NT2/D1 (cell line): ENCODE results near the gene TMSB4Y.

Experiments used
- DNase-seq: peaks from one replicate; pipeline ENCODE4 v3.0.0-alpha.2; 2011; ENCODE audit warnings: low read depth, low spot score
- H3K27me3 ChIP-seq: 2 replicates; pipeline ENCODE4 v1.6.0; 2011; ENCODE audit warnings: mild to moderate bottlenecking; ENCODE audit not compliant: insufficient read length, insufficient read depth
- H3K36me3 ChIP-seq: 2 replicates; pipeline ENCODE4 v1.6.1; 2011; ENCODE audit warnings: mild to moderate bottlenecking, low read length, mixed read lengths; ENCODE audit not compliant: insufficient read depth, insufficient read length
- H3K4me1 ChIP-seq: 2 replicates; pipeline ENCODE4 v1.5.1; 2011; ENCODE audit not compliant: insufficient read depth, insufficient read length
- H3K4me3 ChIP-seq: 2 replicates; pipeline ENCODE4 v1.5.1; 2011; ENCODE audit warnings: low read depth; ENCODE audit not compliant: insufficient read length
- H3K9ac ChIP-seq: 2 replicates; pipeline ENCODE4 v1.6.0; 2011; ENCODE audit warnings: low read depth; ENCODE audit not compliant: insufficient read length
- H3K9me3 ChIP-seq: 2 replicates; pipeline ENCODE4 v1.5.1; 2011; ENCODE audit warnings: mild to moderate bottlenecking, low read length; ENCODE audit not compliant: insufficient read depth
- SUZ12 ChIP-seq: IDR thresholded peaks from 2 replicates; pipeline ENCODE4 v1.6.1; 2011; ENCODE audit not compliant: insufficient read length, insufficient read depth; ENCODE audit errors: extremely low read depth
- YY1 ChIP-seq: IDR thresholded peaks from 2 replicates; pipeline ENCODE4 v1.6.1; 2011; ENCODE audit not compliant: insufficient read length, insufficient read depth
- ZNF274 ChIP-seq: IDR thresholded peaks from 2 replicates; pipeline ENCODE4 v1.6.1; 2011; ENCODE audit warnings: mild to moderate bottlenecking, low read depth, low read length

The TMSB4Y gene

DNA sequence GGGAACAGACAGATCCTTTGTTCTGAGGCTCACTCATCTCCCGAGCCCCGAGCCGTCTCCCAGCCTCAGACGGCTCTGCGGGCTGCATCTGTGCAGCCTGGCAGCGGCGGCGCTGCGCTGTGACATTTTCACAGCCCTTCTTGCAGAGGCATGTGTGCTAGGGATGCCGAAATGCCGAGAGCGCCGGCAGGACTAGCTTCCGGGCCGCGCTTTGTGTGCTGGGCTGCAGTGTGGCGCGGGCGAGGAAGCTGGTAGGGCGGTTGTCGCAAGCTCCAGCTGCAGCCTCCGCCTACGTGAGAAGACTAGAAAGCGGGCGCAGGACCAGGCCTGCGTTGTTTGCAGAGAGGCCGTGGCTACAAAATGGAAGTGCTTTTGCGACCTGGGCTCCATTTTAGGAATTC is at the start of gene TMSB4Y:
Gene TMSB4Y (plus strand): TSS at position 332 of the 401 bp plus-strand sequence.
- Histone ChIP-seq H3K9me3 (no peaks in the 10 kb centered on the region), H3K27me3 (no peaks in the 10 kb centered on the region), H3K9ac (peak within 1 kb of the TSS; percentile 61), H3K36me3 (no peaks in the 10 kb centered on the region), H3K4me3 (peak within 1 kb of the TSS; percentile 32), H3K4me1 (no peaks in the 10 kb centered on the region)
- peak; percentile 28 for DNase-seq
- TF ChIP-seq SUZ12 (no peak), YY1 (no peak), ZNF274 (no peak)

DNA sequence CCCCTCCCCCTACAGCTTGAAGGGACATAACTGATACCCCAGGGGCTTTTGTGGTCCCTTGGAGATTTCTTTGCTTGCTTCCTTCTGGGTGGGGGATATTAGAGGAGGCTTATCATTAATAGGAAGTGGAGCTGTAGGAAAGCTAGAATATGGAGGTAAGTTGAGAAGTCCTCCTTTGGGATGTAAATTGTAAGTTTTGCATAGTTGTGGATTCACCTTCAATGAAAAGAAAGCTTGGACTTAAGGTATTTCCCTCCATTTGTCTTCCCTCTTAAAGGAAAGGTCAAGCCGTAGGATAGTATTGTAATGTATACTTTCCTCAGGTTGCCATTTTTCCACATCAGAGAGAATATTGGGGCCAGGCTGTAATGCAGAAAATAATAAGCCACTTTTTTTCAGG is 39.5 kb upstream of the TMSB4Y start:
- Histone ChIP-seq H3K4me1 (no peaks in the 10 kb centered on the region), H3K9ac (no peak overlapping the region), H3K4me3 (no peak overlapping the region), H3K36me3 (no peaks in the 10 kb centered on the region), H3K27me3 (no peaks in the 10 kb centered on the region), H3K9me3 (peaks cover 8% of the 10 kb centered on the region; the same call in 1 of the 2 replicates)
- DNase-seq: no peak
- no peak for TF ChIP-seq SUZ12
- no peak for TF ChIP-seq YY1
- TF ChIP-seq ZNF274: no peak

DNA sequence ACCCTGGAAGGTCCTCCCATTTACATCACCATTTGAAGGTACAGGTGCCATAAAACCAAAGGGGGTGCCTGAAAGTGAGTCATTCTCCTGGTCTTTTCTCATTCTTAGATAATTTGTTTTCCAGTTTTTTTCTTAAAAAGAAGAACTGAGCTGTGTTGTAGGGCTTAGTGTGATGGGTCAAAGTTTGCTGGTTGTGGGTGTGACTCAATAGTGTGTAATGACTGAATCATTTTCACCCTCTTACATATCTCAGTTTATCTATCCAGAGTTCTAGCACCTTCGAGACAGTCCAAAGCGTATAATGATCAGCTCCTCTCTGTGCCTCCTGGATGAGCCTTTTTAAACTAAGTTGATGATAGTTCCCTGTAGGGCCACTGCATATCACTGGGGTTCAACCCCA is 32.6 kb upstream of the TMSB4Y start:
- no peaks in the 10 kb centered on the region for H3K27me3 ChIP-seq
- TF ChIP-seq YY1 (no peak), ZNF274 (no peak), SUZ12 (no peak)
- no peaks in the 10 kb centered on the region for H3K36me3 ChIP-seq
- H3K4me3 ChIP-seq: no peak overlapping the region
- H3K9me3 ChIP-seq: peaks cover 11% of the 10 kb centered on the region; the same call in 1 of the 2 replicates
- no peaks in the 10 kb centered on the region for H3K4me1 ChIP-seq
- no peak overlapping the region for H3K9ac ChIP-seq
- DNase-seq: no peak

DNA sequence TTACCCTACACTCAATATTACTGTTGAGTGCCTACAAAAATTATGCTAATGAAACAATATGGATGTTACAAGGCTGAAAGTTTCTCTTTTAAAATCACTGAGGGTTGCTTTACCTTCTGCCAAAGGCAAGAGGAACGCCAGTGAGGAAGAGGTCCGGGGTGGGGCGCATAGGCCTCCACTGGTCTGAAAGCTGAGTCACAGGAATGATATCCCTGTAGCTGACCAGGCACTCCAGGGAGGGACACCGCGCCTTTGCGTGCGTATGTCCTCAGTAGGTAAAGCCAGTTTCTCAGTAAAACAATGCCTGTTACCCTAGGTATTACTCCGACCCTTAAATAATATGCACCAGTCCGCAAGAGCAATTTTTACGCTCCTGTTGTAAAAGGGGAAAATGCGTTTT is 1.4 kb upstream of the TMSB4Y start:
- Histone ChIP-seq H3K27me3 (no peaks in the 10 kb centered on the region), H3K4me1 (no peaks in the 10 kb centered on the region), H3K4me3 (no peak overlapping the region), H3K9ac (no peak overlapping the region), H3K9me3 (no peaks in the 10 kb centered on the region), H3K36me3 (no peaks in the 10 kb centered on the region)
- TF ChIP-seq YY1 (no peak), SUZ12 (no peak), ZNF274 (no peak)
- no peak for DNase-seq

DNA sequence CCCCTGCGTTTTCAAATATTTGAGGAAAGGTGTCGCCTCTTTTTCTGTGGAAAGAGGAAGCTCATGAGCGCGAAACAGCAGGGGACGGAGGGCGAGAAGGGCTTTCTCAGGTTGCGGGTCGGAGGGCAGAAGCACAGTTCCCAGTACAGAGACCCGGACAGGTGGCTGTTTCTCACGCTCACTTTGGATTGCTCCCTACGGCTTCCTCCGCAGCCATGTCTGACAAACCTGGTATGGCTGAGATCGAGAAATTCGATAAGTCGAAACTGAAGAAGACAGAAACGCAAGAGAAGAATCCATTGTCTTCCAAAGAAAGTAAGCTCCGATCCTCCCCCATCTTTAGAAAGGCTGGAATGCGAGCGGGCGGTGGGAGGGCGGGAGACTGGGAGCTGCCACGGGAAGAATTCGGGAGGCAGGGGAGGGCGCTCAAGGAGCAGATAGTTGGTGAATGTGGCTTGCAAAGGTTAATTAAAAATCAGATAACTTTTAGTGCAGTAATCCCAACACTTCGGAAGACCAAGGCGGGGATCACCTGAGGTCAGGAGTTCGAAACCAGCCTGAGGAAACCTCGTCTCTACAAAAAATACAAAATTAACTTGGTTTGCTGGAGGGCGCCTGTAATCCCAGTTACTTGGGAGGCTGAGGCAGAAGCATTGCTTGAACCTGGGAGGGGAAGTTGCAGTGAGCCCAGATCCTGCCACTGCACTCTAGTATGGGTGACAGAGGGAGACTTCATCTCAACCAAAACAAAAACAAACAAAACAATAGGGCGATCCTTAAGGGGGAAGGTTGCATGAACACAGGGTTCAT is 627 bp downstream of the TMSB4Y start:
- H3K4me1 ChIP-seq: no peaks in the 10 kb centered on the region
- H3K36me3 ChIP-seq: no peaks in the 10 kb centered on the region
- peak overlapping the region; percentile 61 for H3K9ac ChIP-seq
- H3K4me3 ChIP-seq: peak overlapping the region; percentile 32
- H3K9me3 ChIP-seq: no peaks in the 10 kb centered on the region
- TF ChIP-seq SUZ12: no peak
- TF ChIP-seq YY1: no peak
- no peak for TF ChIP-seq ZNF274
- no peak for DNase-seq
- H3K27me3 ChIP-seq: no peaks in the 10 kb centered on the region

DNA sequence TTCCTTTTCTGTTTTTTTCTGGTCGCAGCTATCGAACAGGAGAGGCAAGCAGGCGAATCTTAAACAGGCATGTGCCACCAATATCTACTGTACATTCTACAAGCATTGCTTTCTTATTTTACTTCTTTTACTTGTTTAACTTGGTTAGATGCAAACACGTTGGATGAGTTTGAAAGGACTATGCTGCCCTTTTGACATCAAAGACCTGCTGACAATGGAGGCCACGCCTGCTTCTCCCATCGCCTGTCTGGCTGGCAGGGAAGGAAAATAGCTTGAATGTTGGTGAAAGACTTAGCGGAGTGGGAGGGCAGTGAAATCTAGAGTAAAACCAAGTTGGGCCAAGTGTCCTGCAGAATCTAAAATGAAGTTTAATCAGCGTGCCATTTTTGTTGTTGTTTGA is 1.5 kb downstream of the TMSB4Y start:
- TF ChIP-seq SUZ12: no peak
- TF ChIP-seq ZNF274: no peak
- TF ChIP-seq YY1: no peak
- peak overlapping the region; percentile 32 for H3K4me3 ChIP-seq
- no peak for DNase-seq

DNA sequence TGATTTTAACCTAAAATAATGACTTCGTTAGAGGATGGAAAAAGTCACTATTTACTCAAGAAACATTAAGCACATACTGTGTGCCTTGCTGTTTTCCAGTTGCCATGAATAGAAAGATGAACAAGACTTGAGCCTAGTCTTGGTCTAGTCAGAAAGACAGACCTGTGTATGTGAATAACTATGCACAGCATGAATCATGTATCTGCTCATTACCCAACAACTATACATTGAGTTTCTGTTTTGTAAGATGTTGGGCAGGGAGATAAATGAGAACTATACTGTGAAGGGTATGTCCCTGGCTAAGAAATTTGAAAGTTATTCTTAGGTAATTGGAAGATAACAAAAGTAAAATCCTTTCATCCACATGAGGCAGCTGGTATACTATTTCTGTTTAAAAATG is 4.3 kb downstream of the TMSB4Y start:
- no peak overlapping the region for H3K9ac ChIP-seq
- no peaks in the 10 kb centered on the region for H3K36me3 ChIP-seq
- H3K4me3 ChIP-seq: no peak overlapping the region
- no peak for DNase-seq
- H3K9me3 ChIP-seq: no peaks in the 10 kb centered on the region
- no peaks in the 10 kb centered on the region for H3K4me1 ChIP-seq
- H3K27me3 ChIP-seq: no peaks in the 10 kb centered on the region
- TF ChIP-seq ZNF274: no peak
- TF ChIP-seq SUZ12: no peak

More for the DNA sequence above, 1.5 kb downstream of the TMSB4Y start:
- Histone ChIP-seq H3K4me1 (no peaks in the 10 kb centered on the region), H3K36me3 (no peaks in the 10 kb centered on the region), H3K9me3 (no peaks in the 10 kb centered on the region), H3K9ac (no peak overlapping the region), H3K27me3 (no peaks in the 10 kb centered on the region)

DNA sequence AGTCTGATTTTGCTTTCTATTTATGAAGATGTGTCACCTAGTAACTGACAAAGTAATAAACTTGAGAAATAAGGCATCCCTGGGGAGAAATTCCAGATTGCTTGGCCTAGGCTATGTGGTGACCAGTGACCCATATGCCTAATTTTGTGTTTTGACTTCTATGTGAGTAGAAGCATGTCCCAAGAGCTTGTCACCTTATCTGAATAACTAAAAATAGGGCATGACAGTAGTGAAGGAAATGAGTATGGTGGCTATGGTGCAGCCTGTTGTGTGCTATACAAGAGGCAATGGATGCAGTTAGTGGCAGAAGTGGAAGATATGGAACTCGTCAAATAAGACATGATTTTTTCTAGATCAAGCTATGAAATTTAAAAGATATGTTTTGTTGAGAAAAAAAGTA is 15.3 kb downstream of the TMSB4Y start:
- no peak for DNase-seq
- H3K9ac ChIP-seq: no peak overlapping the region
- H3K27me3 ChIP-seq: no peaks in the 10 kb centered on the region
- H3K9me3 ChIP-seq: 0 out of 2 replicates have a peak, but pooled peaks cover 5% of the 10 kb centered on the region
- TF ChIP-seq YY1: no peak
- TF ChIP-seq SUZ12: no peak
- no peak for TF ChIP-seq ZNF274
- H3K4me3 ChIP-seq: no peak overlapping the region
- no peaks in the 10 kb centered on the region for H3K36me3 ChIP-seq
- no peaks in the 10 kb centered on the region for H3K4me1 ChIP-seq
